Keratinocyte (primary cell): ENCODE data around the gene FEM1B. TPM values are rescaled to one million over a fixed set of nuclear protein-coding genes. Genes with fewer than 3 reads are reported as not detected.

Source experiments
- DNase-seq: peaks from one replicate; pipeline ENCODE4 v3.0.0-alpha.2; 2011; ENCODE audit warnings: low read depth, missing footprints, low spot score
- FAIRE-seq: peaks from 2 replicates; lab custom pipeline; 2011; peaks lifted over from hg19 to GRCh38; lab: Jason Lieb, UNC
- H2AFZ ChIP-seq: 2 replicates; pipeline ENCODE4 v1.6.0; 2012; ENCODE audit warnings: low read length, control low read depth, inconsistent platforms; ENCODE audit not compliant: control insufficient read depth
- H3K27ac ChIP-seq: 2 replicates; pipeline ENCODE4 v1.5.1; 2011; ENCODE audit warnings: low read length; ENCODE audit not compliant: control insufficient read depth, insufficient read depth
- H3K27me3 ChIP-seq: 3 replicates; pipeline ENCODE4 v1.6.0; 2011; ENCODE audit warnings: low read length; ENCODE audit not compliant: control insufficient read depth, insufficient read depth; ENCODE audit errors: extremely low read depth
- H3K36me3 ChIP-seq, 2 experiments: 2 replicates in 1 of 2; 3 replicates in 1 of 2; pipeline ENCODE4 v1.5.1; 2011; ENCODE audit warnings: low read length in 2 of 2, mild to moderate bottlenecking in 1 of 2; ENCODE audit not compliant: control insufficient read depth in 2 of 2, insufficient read depth in 2 of 2; ENCODE audit errors: extremely low read depth in 1 of 2
- H3K4me1 ChIP-seq: 3 replicates; pipeline ENCODE4 v1.5.1; 2011; ENCODE audit warnings: low read length; ENCODE audit not compliant: control insufficient read depth, insufficient read depth; ENCODE audit errors: extremely low read depth
- H3K4me2 ChIP-seq: 3 replicates; pipeline ENCODE4 v1.6.0; 2011; ENCODE audit warnings: low read depth, low read length; ENCODE audit not compliant: control insufficient read depth, insufficient read depth; ENCODE audit errors: extremely low read depth
- H3K4me3 ChIP-seq, 3 experiments: fragments of 200-600 bp in 1 of 3; sonication (generic) in 1 of 3; 2 replicates in 2 of 3; 3 replicates in 1 of 3; pipeline ENCODE4 v1.5.1; 2011 to 2016; ENCODE audit warnings: low read length in 3 of 3, mild to moderate bottlenecking in 3 of 3, control low read depth in 2 of 3, inconsistent platforms in 1 of 3, low read depth in 1 of 3, mixed read lengths in 1 of 3, mixed run types in 1 of 3, moderate library complexity in 1 of 3; ENCODE audit not compliant: control insufficient read depth in 2 of 3, insufficient read depth in 2 of 3; ENCODE audit errors: extremely low read depth in 1 of 3
- H3K79me2 ChIP-seq: 2 replicates; pipeline ENCODE4 v1.6.0; 2012; ENCODE audit warnings: low read length; ENCODE audit not compliant: control insufficient read depth, insufficient read depth
- H3K9ac ChIP-seq: 3 replicates; pipeline ENCODE4 v1.6.0; 2011; ENCODE audit warnings: low read length; ENCODE audit not compliant: control insufficient read depth, insufficient read depth; ENCODE audit errors: extremely low read depth
- H3K9me1 ChIP-seq: 3 replicates; pipeline ENCODE4 v1.6.0; 2011; ENCODE audit warnings: low read length; ENCODE audit not compliant: control insufficient read depth, insufficient read depth; ENCODE audit errors: extremely low read depth
- H3K9me3 ChIP-seq: 2 replicates; pipeline ENCODE4 v1.5.1; 2012; ENCODE audit warnings: low read depth, low read length; ENCODE audit not compliant: control insufficient read depth
- H4K20me1 ChIP-seq: 3 replicates; pipeline ENCODE4 v1.6.0; 2011; ENCODE audit warnings: low read length; ENCODE audit not compliant: control insufficient read depth, insufficient read depth; ENCODE audit errors: extremely low read depth
- CTCF ChIP-seq, 3 experiments: IDR thresholded peaks in 1 of 3; conservative IDR thresholded peaks in 1 of 3; optimal IDR thresholded peaks in 1 of 3; 2 replicates in 2 of 3; 3 replicates in 1 of 3; pipeline versions ENCODE3 to v1.5.1; 2011; ENCODE audit warnings: low read length in 3 of 3, mild to moderate bottlenecking in 3 of 3, moderate library complexity in 2 of 3, control low read depth in 1 of 3, inconsistent platforms in 1 of 3; ENCODE audit not compliant: insufficient read depth in 2 of 3; ENCODE audit errors: extremely low read depth in 1 of 3
- EZH2 ChIP-seq: IDR thresholded peaks from one replicate; pipeline ENCODE4 v1.6.1; 2012; ENCODE audit warnings: inconsistent platforms, mild to moderate bottlenecking, low read length, moderate library complexity
- dilution Hi-C: fragments of 300-500 bp; cut with MboI; formaldehyde crosslinking; loops from one replicate; pipeline ENCODE4 v1.7.0; 2020; ENCODE audit warnings: low sequenced_read_pairs; ENCODE audit not compliant: extremely low pct_ligation_motif_present
- polyA plus RNA-seq, 5 experiments: library from polyadenylated mRNA; depleted of rRNA in 3 of 5; stranded (reverse) in 3 of 5; stranded (forward) in 1 of 5; unstranded in 1 of 5; fragments of >200 nt; gene quantifications; 1 replicate in 1 of 5; 2 replicates in 3 of 5; 3 replicates in 1 of 5; pipeline versions ENCODE4 v1.2.1 to v1.2.3, GENCODE V29; 2011 to 2012; ENCODE audit warnings: missing spikeins in 2 of 5, low read depth in 1 of 5, low replicate concordance in 1 of 5

Gene FEM1B
- polyA plus RNA-seq, 1 donor (not counting 4 experiments of a cell fraction or from before 2014, with no cell fraction given), result 92.6 TPM

DNA sequence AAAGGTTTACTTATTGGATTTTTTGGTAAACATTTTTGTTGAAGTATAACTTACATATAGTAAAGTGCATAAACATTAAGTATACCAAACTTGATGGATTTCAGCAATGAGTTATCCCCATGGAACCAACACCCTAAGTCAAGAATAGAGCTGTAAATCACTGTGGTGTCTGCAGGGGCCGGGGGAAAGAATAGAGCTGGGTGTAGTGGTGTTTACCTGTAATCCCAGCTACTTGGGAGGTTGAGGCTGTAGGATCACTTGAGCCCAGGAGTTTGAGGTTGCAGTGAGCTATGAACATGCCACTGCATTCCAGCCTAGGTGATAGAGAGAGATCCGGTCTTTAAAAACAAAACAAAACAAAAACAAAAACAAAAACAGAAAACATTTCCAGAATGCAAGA, 13.3 kb upstream of the FEM1B start:
- H3K9me1 ChIP-seq, result no peaks in the 10 kb centered on the region
- DNase-seq, result no peak
- H4K20me1 ChIP-seq, result no peaks in the 10 kb centered on the region
- H3K79me2 ChIP-seq, result no peaks in the 10 kb centered on the region
- H3K4me1 ChIP-seq, result peaks cover 40% of the 10 kb centered on the region
- dilution Hi-C loops, result no loop called here
- FAIRE-seq, result no peak
- H3K9ac ChIP-seq, result no peak overlapping the region
- H2AFZ ChIP-seq, result peak overlapping the region; percentile 46
- peak overlapping the region; percentile 25 for H3K4me2 ChIP-seq
- H3K9me3 ChIP-seq, result no peaks in the 10 kb centered on the region
- H3K36me3 ChIP-seq, result no peaks in the 10 kb centered on the region
- TF ChIP-seq CTCF (optimal IDR thresholded peaks at IDR 0.05 in 1 of 3, IDR thresholded peaks at IDR 0.05 in 1 of 3, conservative IDR thresholded peaks at IDR 0.05 in 1 of 3; ENCODE audit: extremely low read depth in 1 of 3, insufficient read depth in 2 of 3, low read length in 3 of 3) (no peak), EZH2 (no peak)
- peak overlapping the region in 1 of 3 experiments; percentile 1 for H3K4me3 ChIP-seq
- H3K27ac ChIP-seq, result no peak overlapping the region
- no peaks in the 10 kb centered on the region for H3K27me3 ChIP-seq

DNA sequence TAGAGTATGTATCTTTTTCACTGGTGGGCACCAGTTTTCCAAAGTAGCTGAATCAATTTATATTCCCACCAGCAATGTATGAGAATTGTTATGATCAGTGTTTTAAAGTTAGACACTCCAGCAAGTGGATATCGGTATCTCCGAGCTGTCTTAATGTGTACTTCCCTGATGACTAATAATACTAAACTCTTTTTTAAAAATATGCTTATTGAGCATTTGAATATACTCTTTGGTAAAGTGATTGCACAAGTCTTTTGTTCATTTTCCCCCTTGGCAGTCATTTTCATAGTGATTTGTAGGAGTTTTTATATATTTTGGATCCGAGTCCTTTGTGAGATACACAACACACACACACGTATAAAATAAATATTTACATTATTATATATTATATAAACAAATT, 12.5 kb upstream of the FEM1B start:
- Histone ChIP-seq H3K4me1 (peaks cover 32% of the 10 kb centered on the region), H3K36me3 (no peaks in the 10 kb centered on the region), H3K9me3 (no peaks in the 10 kb centered on the region), H3K79me2 (no peaks in the 10 kb centered on the region), H3K9ac (no peak overlapping the region), H2AFZ (no peak overlapping the region), H3K27me3 (no peaks in the 10 kb centered on the region), H4K20me1 (no peaks in the 10 kb centered on the region), H3K4me2 (peak overlapping the region; percentile 36), H3K9me1 (no peaks in the 10 kb centered on the region), H3K4me3 (no peak overlapping the region), H3K27ac (no peak overlapping the region)
- FAIRE-seq (peak; percentile 44), DNase-seq (no peak)
- dilution Hi-C loops, result no loop called here
- no peak for TF ChIP-seq EZH2
- no peak for TF ChIP-seq CTCF (optimal IDR thresholded peaks at IDR 0.05 in 1 of 3, IDR thresholded peaks at IDR 0.05 in 1 of 3, conservative IDR thresholded peaks at IDR 0.05 in 1 of 3; ENCODE audit: extremely low read depth in 1 of 3, insufficient read depth in 2 of 3, low read length in 3 of 3)
